ENCODE results near the gene SIPA1.
A peak's percentile ranks its signal among the peaks of the same experiment; 100 is the strongest.

SIPA1 gene

DNA sequence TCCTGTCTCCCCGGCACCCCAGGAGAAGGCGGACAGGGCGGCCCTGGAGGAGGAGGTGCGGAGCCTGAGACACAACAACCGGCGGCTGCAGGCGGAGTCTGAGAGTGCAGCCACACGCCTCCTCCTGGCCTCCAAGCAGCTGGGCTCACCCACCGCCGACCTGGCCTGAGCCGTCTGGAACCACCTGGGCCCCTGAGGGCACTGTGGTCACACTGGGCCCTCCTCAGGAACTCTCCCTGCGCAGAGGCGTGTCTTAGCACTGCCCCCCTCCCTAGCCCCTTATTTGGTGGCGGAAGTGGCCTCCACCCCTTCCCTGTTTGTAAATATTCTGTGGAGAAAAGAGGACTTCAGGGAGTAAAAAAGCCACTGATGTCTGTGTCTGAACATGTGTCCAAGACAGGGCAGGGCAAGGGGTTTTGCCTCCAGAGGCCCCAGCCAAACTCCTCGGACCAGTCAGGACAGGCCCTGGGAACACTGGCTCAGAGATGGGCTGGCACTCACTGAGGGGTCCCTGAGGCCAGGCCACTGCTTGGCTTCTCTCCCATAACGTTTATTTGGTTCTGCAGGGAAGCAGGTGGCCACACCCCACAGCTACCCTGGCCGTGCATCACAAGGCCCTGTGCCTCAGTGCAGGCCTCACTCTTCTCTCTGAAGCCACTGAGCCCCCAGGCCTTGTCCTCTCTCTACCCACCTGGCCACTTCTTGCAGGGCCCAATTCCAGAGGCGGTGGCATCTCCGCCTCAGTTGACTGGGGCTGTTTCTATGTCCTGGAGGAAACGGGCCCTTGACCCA lies 12.8 kb downstream of the SIPA1 start:
- TF ChIP-seq GATA3 (IDR thresholded peaks at IDR 0.05; ENCODE audit: low read depth, low read length): no peak
- no peak for TF ChIP-seq GATA2 (IDR thresholded peaks at IDR 0.05; ENCODE audit: low read depth, low read length)

GRCh38 chr11:65651339-65651588 lies 13.4 kb downstream of the SIPA1 start:
- no peak for TF ChIP-seq GATA2 (IDR thresholded peaks at IDR 0.05; ENCODE audit: low read depth, low read length)
- TF ChIP-seq GATA3 (IDR thresholded peaks at IDR 0.05; ENCODE audit: low read depth, low read length): no peak

DNA sequence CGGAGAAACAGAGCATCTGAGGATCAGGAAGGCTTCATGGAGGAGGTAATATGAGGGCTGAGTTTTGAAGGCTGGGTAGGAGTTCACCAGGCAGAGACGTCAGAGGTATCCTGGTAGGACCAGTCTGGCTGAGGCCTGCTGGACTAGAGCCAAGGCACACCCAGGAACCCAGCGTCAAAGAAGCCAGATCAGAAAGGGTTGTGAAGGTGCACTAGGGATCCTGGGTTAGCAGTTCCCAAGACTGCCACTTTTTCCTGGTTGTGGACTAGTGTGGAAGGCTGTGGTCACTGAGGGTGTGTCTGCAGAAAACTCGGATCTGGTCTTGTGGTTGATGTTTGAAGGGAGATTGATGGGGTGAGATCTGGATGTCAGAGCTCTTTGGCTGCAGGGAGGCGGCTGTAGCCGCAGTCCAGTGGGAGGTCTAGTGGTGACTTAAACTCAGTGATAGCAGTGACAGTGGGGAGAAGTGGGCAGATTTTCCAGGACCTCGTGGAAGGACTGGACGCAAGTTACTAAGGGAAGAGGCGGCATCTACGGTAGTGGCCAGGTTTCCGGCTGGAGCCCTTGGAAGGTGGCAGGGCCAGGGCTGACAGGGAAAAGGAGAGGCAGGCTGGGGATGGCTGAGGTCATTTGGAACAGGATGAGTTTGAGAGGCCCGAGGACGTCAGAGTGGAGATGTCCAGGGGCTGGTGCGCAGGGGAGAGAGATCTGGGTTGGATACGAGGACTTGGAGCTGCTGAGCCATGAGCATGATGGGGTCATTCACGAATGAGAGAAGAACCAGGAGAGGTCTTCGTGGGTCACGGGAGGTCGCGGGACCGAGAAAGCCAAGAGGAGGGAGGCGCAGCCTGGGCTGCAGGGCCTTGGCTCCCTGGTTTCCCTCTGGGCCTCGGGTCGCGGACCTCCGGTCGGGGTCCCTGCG lies 13.9 kb downstream of the SIPA1 start:
- TF ChIP-seq GATA2 (IDR thresholded peaks at IDR 0.05; ENCODE audit: low read depth, low read length) (0 out of 2 replicates have a peak, but pooled peaks have one; percentile 3), GATA3 (IDR thresholded peaks at IDR 0.05; ENCODE audit: low read depth, low read length) (no peak)

DNA sequence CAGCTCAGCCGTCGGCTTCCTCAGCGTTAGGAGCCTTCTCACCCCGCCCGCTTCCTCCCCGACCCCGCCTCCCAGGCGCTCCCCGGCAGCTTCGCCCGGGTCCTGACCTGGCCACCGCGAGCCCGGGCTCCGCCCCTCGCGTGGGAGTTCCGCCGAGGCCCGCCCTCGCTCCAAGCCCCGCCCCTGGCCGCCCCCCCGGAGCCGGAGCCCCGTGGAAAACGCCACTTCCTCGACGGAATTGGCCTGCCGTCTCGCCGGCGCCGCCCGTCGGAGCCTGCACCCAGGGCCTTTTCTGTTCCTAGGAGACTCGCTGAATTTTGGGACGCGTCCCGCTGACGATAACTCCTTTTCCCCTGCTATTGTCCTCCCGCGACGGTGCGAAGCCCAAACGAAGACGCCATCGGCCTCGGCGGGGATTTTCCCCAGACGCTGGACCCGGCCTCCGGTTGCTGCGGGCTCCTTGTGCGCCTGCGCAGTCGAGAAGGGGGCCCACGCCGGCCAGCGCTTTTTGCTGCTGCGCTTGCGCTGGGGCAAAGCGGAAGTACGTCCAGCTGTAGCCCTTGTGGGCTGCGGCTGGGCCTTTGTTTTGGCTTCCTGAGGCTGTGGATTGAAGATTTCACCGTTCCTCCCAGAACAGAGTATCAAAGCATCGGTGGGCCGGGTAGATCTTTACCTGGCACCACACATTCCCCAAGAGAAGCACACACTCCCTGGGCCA lies 14.8 kb downstream of the SIPA1 start:
- TF ChIP-seq GATA3 (IDR thresholded peaks at IDR 0.05; ENCODE audit: low read depth, low read length) (no peak), GATA2 (IDR thresholded peaks at IDR 0.05; ENCODE audit: low read depth, low read length) (no peak)

DNA sequence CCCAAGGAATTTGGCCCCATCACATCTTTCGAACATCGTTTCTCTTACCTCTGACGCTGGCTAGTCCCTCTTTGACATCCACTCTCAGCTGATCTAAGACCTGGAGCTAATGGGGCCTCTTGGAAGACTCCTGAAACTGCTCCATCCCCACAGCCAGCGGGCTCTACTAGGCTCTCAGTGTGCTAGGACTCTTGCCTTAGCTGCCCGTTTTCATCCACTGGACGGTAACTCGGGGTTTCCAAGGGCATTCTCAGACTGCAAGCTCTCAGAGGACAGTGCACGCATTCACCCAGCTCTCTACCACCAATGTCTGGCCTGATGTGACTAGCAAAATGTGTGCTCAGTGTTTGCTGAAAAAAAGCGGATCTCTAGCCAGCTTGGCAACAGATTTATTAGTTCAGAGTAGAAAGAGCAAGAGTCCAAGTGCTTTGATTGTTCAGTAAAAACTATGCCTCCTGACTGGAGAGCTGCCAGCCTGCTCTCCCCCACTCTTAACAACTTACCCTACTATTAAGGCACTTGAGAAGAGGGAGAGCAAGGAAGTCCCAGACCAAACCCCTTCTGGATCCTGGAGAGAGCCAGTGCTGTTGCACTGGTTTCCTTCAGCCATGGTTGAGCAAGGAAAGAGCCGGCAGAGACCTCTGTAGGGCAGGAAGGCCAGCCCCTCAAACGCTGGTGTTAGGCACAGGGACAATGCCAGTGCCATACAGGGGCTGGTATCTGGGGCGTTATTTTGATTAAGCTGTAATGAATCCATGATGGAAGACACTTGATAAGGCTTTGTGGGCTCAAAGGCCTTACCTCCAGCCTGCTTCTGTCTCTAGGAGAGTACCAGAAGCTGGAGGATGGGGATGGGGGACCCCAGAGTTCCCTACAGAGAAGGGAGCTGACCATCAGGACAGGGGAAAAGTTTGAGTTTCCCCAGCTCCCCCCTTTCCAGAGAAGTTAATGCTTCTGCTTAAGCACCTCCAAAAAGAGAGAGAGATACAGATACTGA lies 15.6 kb downstream of the SIPA1 start:
- TF ChIP-seq GATA3 (IDR thresholded peaks at IDR 0.05; ENCODE audit: low read depth, low read length) (no peak), GATA2 (IDR thresholded peaks at IDR 0.05; ENCODE audit: low read depth, low read length) (no peak)

GRCh38 chr11:65654375-65655349 lies 16.8 kb downstream of the SIPA1 start:
- TF ChIP-seq GATA3 (IDR thresholded peaks at IDR 0.05; ENCODE audit: low read depth, low read length): no peak
- TF ChIP-seq GATA2 (IDR thresholded peaks at IDR 0.05; ENCODE audit: low read depth, low read length): no peak

DNA sequence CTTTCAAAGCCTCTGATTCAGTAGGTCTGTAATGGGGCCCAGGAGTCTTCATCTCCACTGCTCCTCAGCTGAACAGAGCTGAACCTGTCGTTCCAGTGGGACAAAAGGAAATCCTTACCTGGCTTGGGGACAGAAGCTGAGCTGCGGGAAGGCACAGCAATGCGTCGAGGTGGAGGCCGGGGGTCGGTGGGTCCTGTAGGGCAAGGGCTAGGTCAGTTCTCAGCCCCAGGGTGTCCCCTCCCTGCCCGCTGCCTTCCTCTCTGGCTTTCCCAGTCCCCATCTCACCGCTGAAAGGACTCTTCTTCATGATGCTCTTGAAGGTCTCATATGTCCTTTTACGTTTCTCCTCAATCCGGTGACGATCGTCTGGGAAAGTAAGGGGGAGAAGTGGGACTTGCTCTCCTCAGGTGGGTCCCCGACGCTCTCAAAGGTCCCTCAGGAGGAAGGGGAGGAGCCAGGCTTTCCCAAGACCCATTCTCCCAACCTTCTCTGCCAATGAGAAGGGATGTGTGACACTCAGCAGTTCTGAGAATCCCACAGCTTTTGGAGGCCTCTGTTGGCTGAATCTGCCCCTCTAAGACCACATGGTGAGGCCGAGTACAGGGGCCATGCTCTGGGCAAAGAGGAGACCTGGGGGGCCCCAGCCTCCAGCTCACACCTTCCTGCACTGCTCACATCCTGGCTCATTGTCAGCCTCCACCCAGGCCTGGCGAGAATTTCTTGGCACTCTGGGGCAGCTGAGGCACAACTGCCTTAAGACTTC lies 17.9 kb downstream of the SIPA1 start:
- TF ChIP-seq GATA2 (IDR thresholded peaks at IDR 0.05; ENCODE audit: low read depth, low read length) (no peak), GATA3 (IDR thresholded peaks at IDR 0.05; ENCODE audit: low read depth, low read length) (no peak)

DNA sequence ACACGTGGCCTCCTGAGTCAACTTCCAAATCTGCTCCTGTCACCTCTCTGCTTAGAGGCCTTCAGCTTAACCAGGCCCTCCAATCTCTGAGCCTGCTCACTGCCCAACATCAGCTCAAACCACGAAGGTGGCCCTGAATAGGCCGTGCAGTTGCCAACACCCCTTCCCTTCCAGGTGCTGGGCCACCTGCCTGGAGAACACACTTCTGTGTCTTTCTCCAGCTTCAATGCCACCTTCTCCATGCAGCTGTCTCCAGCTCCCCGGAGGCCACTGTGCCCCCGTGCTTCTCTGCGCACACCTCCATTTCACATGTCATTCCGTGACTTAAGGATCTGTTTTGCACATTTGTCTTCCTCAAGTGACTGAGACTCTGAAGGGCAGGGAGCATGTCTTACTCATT lies 19.5 kb downstream of the SIPA1 start:
- TF ChIP-seq GATA2 (IDR thresholded peaks at IDR 0.05; ENCODE audit: low read depth, low read length): no peak

GRCh38 chr11:65658174-65659021 lies 20.5 kb downstream of the SIPA1 start:
- no peak for TF ChIP-seq GATA2 (IDR thresholded peaks at IDR 0.05; ENCODE audit: low read depth, low read length)
- no peak for TF ChIP-seq GATA3 (IDR thresholded peaks at IDR 0.05; ENCODE audit: low read depth, low read length)

GRCh38 chr11:65660038-65660437 lies 22.1 kb downstream of the SIPA1 start:
- TF ChIP-seq GATA3 (IDR thresholded peaks at IDR 0.05; ENCODE audit: low read depth, low read length) (no peak), GATA2 (IDR thresholded peaks at IDR 0.05; ENCODE audit: low read depth, low read length) (no peak)
